ENCODE data around the gene CFAP61. TPM values are rescaled to one million over a fixed set of nuclear protein-coding genes. Genes with fewer than 3 reads are reported as not detected.

The CFAP61 gene
- polyA plus RNA-seq, 1 of the 3 experiments (the other 2 are of a cell fraction), result 0.26 TPM

DNA sequence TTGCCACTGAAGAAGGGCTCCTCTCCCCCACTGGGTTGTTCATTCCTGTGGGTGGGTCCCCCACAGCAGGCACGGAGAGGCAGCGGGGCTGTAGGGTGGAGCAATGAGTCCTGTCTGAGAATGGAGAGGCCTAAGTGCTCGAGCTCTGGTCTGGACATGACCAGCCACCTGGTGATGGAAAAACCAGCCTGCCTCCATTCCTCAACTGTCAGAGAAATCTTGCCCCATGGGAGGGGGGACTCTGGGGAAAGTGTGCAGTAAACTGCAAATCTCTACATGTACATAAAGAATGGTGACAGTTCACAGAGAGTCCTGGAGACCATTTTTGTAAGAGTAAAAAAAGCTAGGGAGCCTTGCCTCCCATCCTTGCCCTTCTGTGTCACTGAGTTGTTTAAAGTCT is 349.7 kb downstream of the CFAP61 start:
- H3F3A ChIP-seq (replicated peaks; ENCODE audit: insufficient read depth), result no peaks in the 10 kb centered on the region
- no peak overlapping the region for H3K9ac ChIP-seq
- H3K4me1 ChIP-seq (ENCODE audit: control insufficient read depth in 1 of 2, insufficient read depth in 2 of 2, low read depth in 1 of 2, low read length in 1 of 2), result no peaks in the 10 kb centered on the region
- H3K4me2 ChIP-seq, result no peak overlapping the region
- ChIA-PET CTCF (interaction anchor here (1.6 kb wide), 1 partner anchor 9 kb away, joined by 4 read pairs; no protein-coding TSS in a partner anchor), POLR2A (no interaction called here)
- no peaks in the 10 kb centered on the region for H3K27me3 ChIP-seq (ENCODE audit: insufficient read depth)
- no peak for DNase-seq
- H4K20me1 ChIP-seq (ENCODE audit: insufficient read depth), result no peaks in the 10 kb centered on the region
- WGBS (ENCODE audit: low lambda C conversion rate), result 58% methylated on average over 3 of the region's 3 CpGs
- H3K36me3 ChIP-seq (replicated peaks in 1 of 2; ENCODE audit: control insufficient read depth in 1 of 2, insufficient read depth in 2 of 2, low read length in 1 of 2), result no peaks in the 10 kb centered on the region
- no peaks in the 10 kb centered on the region for H3K9me3 ChIP-seq
- H3K9me2 ChIP-seq, result no peaks in the 10 kb centered on the region
- no peak overlapping the region for H3K27ac ChIP-seq (ENCODE audit: low read depth in 2 of 2, low read length in 1 of 2)
- no peak for TF ChIP-seq JUND (IDR thresholded peaks at IDR 0.05)
- no peak for TF ChIP-seq RCOR1 (IDR thresholded peaks at IDR 0.05; ENCODE audit: low read length)
- no peak for TF ChIP-seq RXRA (IDR thresholded peaks at IDR 0.05; ENCODE audit: borderline replicate concordance, low read depth)
- TF ChIP-seq YY1 (IDR thresholded peaks at IDR 0.05; ENCODE audit: low read depth), result no peak
- no peak for TF ChIP-seq RFX5 (IDR thresholded peaks at IDR 0.05; ENCODE audit: low read length)
- TF ChIP-seq MXI1 (IDR thresholded peaks at IDR 0.05; ENCODE audit: low read depth, low read length), result no peak
- no peak for TF ChIP-seq FOXM1 (IDR thresholded peaks at IDR 0.05; ENCODE audit: low read depth)
- TF ChIP-seq SIN3A (IDR thresholded peaks at IDR 0.05; ENCODE audit: borderline replicate concordance, low read depth, low read length), result no peak
- TF ChIP-seq, protein P1, sequence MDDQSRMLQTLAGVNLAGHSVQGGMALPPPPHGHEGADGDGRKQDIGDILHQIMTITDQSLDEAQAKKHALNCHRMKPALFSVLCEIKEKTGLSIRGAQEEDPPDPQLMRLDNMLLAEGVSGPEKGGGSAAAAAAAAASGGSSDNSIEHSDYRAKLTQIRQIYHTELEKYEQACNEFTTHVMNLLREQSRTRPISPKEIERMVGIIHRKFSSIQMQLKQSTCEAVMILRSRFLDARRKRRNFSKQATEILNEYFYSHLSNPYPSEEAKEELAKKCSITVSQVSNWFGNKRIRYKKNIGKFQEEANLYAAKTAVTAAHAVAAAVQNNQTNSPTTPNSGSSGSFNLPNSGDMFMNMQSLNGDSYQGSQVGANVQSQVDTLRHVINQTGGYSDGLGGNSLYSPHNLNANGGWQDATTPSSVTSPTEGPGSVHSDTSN (IDR thresholded peaks at IDR 0.05), result no peak
- no peak for TF ChIP-seq CHD2 (IDR thresholded peaks at IDR 0.05; ENCODE audit: low read length, partially characterized antibody)
- TF ChIP-seq TAF1 (IDR thresholded peaks at IDR 0.05; ENCODE audit: borderline replicate concordance, low read depth, low read length), result no peak
- TF ChIP-seq, protein P2, sequence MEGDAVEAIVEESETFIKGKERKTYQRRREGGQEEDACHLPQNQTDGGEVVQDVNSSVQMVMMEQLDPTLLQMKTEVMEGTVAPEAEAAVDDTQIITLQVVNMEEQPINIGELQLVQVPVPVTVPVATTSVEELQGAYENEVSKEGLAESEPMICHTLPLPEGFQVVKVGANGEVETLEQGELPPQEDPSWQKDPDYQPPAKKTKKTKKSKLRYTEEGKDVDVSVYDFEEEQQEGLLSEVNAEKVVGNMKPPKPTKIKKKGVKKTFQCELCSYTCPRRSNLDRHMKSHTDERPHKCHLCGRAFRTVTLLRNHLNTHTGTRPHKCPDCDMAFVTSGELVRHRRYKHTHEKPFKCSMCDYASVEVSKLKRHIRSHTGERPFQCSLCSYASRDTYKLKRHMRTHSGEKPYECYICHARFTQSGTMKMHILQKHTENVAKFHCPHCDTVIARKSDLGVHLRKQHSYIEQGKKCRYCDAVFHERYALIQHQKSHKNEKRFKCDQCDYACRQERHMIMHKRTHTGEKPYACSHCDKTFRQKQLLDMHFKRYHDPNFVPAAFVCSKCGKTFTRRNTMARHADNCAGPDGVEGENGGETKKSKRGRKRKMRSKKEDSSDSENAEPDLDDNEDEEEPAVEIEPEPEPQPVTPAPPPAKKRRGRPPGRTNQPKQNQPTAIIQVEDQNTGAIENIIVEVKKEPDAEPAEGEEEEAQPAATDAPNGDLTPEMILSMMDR (IDR thresholded peaks at IDR 0.05), result no peak
- TF ChIP-seq ELF1 (IDR thresholded peaks at IDR 0.05), result no peak
- TF ChIP-seq, protein P3, sequence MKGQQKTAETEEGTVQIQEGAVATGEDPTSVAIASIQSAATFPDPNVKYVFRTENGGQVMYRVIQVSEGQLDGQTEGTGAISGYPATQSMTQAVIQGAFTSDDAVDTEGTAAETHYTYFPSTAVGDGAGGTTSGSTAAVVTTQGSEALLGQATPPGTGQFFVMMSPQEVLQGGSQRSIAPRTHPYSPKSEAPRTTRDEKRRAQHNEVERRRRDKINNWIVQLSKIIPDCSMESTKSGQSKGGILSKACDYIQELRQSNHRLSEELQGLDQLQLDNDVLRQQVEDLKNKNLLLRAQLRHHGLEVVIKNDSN (IDR thresholded peaks at IDR 0.05; ENCODE audit: borderline replicate concordance, low read depth), result no peak
- no peak for TF ChIP-seq GABPA (IDR thresholded peaks at IDR 0.05; ENCODE audit: low read depth)
- H3K79me2 ChIP-seq (ENCODE audit: insufficient read depth), result no peaks in the 10 kb centered on the region
- H2AFZ ChIP-seq (ENCODE audit: low read depth), result no peak overlapping the region
- H3K4me3 ChIP-seq (ENCODE audit: low read depth in 2 of 2, low read length in 1 of 2), result no peak overlapping the region

DNA sequence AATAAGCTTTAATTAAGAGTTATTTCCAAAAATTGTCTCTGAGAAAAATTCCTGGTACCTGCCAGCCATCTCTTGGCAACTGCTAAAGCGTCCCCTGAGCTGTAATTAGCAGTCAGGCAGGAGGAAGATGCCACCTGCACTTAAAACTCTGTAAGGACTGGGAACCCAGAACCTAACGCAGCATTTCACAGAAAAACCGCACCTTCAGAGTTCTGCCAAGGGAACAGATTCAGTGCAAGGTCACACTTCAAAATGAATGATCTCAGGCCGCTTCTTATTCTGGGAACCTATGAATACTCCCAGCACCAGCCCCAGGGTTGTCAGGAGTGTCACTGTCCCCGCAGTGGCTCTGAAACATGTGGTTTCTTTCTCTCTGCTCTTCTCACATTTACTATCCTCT is 352.3 kb downstream of the CFAP61 start:
- Histone ChIP-seq H3K9me2 (no peaks in the 10 kb centered on the region), H3F3A (replicated peaks; ENCODE audit: insufficient read depth) (no peaks in the 10 kb centered on the region), H3K4me1 (ENCODE audit: control insufficient read depth in 1 of 2, insufficient read depth in 2 of 2, low read depth in 1 of 2, low read length in 1 of 2) (peaks cover 0 to 10% of the 10 kb centered on the region in 2 experiments; a peak in 2 of 4 replicates), H3K27me3 (ENCODE audit: insufficient read depth) (no peaks in the 10 kb centered on the region), H3K9ac (no peak overlapping the region), H3K79me2 (ENCODE audit: insufficient read depth) (no peaks in the 10 kb centered on the region), H3K27ac (ENCODE audit: low read depth in 2 of 2, low read length in 1 of 2) (no peak overlapping the region), H2AFZ (ENCODE audit: low read depth) (no peak overlapping the region), H3K4me2 (no peak overlapping the region), H3K4me3 (ENCODE audit: low read depth in 2 of 2, low read length in 1 of 2) (no peak overlapping the region), H4K20me1 (ENCODE audit: insufficient read depth) (no peaks in the 10 kb centered on the region), H3K9me3 (no peaks in the 10 kb centered on the region), H3K36me3 (replicated peaks in 1 of 2; ENCODE audit: control insufficient read depth in 1 of 2, insufficient read depth in 2 of 2, low read length in 1 of 2) (no peaks in the 10 kb centered on the region)
- ChIA-PET CTCF (interaction anchor here (1.2 kb wide), 1 partner anchor 156 kb away, joined by 4 read pairs; no protein-coding TSS in a partner anchor), POLR2A (no interaction called here)
- no peak for DNase-seq
- TF ChIP-seq, protein P4, sequence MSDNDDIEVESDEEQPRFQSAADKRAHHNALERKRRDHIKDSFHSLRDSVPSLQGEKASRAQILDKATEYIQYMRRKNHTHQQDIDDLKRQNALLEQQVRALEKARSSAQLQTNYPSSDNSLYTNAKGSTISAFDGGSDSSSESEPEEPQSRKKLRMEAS (IDR thresholded peaks at IDR 0.05; ENCODE audit: low read depth), result no peak
- WGBS (ENCODE audit: low lambda C conversion rate), result 75% methylated on average over 4 of the region's 5 CpGs
